Endodermal cell (in vitro differentiated cells): Measurements from ENCODE around the gene MAGOH. TPM values are rescaled to one million over a fixed set of nuclear protein-coding genes. Genes with fewer than 3 reads are reported as not detected.
"Not testable (repeated sequence)": the region's sequence is repeated elsewhere in the genome, so short reads cannot be mapped to it uniquely, and the experiment has no call there.

Source experiments
- DNase-seq: peaks from one replicate; pipeline ENCODE4 v3.0.0-alpha.2; 2017
- H3K27ac ChIP-seq: 2 replicates; pipeline ENCODE4 v1.5.1; 2013; ENCODE audit warnings: mild to moderate bottlenecking, low read depth, low read length, moderate library complexity
- H3K27me3 ChIP-seq: 2 replicates; pipeline ENCODE4 v1.6.1; 2013; ENCODE audit warnings: mild to moderate bottlenecking, low read length, moderate library complexity; ENCODE audit not compliant: insufficient read depth, control insufficient read depth, poor library complexity, severe bottlenecking
- H3K36me3 ChIP-seq: 2 replicates; pipeline ENCODE4 v1.7.0; 2013; ENCODE audit warnings: mild to moderate bottlenecking, low read length, moderate library complexity; ENCODE audit not compliant: control insufficient read depth, insufficient read depth
- H3K4me1 ChIP-seq: one replicate; pipeline ENCODE4 v1.7.0; 2013; ENCODE audit warnings: low read length; ENCODE audit not compliant: control insufficient read depth, insufficient read depth
- H3K4me3 ChIP-seq: 2 replicates; pipeline ENCODE4 v1.5.1; 2013; ENCODE audit warnings: mild to moderate bottlenecking, low read length, moderate library complexity
- H3K9ac ChIP-seq: 2 replicates; pipeline ENCODE4 v1.6.1; 2013; ENCODE audit warnings: mild to moderate bottlenecking, low read length, moderate library complexity; ENCODE audit not compliant: poor library complexity, severe bottlenecking; ENCODE audit errors: extremely low read depth
- H3K9me3 ChIP-seq: 2 replicates; pipeline ENCODE4 v1.6.1; 2013; ENCODE audit warnings: mild to moderate bottlenecking, low read length, moderate library complexity; ENCODE audit not compliant: control insufficient read depth
- H3K27ac Mint-ChIP-seq: 2 replicates; pipeline ENCODE4 v1.8.0; 2020; ENCODE audit warnings: mixed read lengths
- H3K27me3 Mint-ChIP-seq: 2 replicates; pipeline ENCODE4 v1.8.0; 2021; ENCODE audit warnings: mild to moderate bottlenecking, mixed read lengths; ENCODE audit not compliant: insufficient read depth
- H3K36me3 Mint-ChIP-seq: 2 replicates; pipeline ENCODE4 v1.8.0; 2020; ENCODE audit warnings: low read depth, mixed read lengths
- H3K4me1 Mint-ChIP-seq: 2 replicates; pipeline ENCODE4 v1.8.0; 2020; ENCODE audit warnings: mixed read lengths
- H3K4me3 Mint-ChIP-seq: 2 replicates; pipeline ENCODE4 v1.8.0; 2020; ENCODE audit warnings: mild to moderate bottlenecking, moderate library complexity, mixed read lengths
- H3K9me3 Mint-ChIP-seq: 2 replicates; pipeline ENCODE4 v1.8.0; 2020; ENCODE audit warnings: mild to moderate bottlenecking, mixed read lengths
- WGBS, 2 experiments: methylation state at CpG; one replicate each; pipeline versions ENCODE4 v1.1.5 to v1.1.7; 2013; ENCODE audit warnings: missing lambda C conversion rate in 2 of 2, mixed read lengths in 1 of 2; ENCODE audit not compliant: insufficient coverage in 1 of 2, insufficient read length in 1 of 2; 5-methylcytosine and 5-hydroxymethylcytosine counted together
- total RNA-seq, 2 donors: library from RNA; stranded (reverse); fragmentation: NEBNext Ultra II Directional in 1 of 2; extraction: Animal tissue kit (Norgen Biotek cat#: 25700) in 1 of 2; gene quantifications; 2 replicates in 1 of 2; 3 replicates in 1 of 2; pipeline ENCODE4 v1.2.1, GENCODE V29; 2021
- TF ChIP-seq, protein P1 (sequence below): fragments of 200-600 bp; sonication (generic); conservative IDR thresholded peaks from 2 replicates; pipeline ENCODE4 v1.5.0; 2021; ENCODE audit warnings: antibody characterized with exemption, mild to moderate bottlenecking

The MAGOH gene
- total RNA-seq, 2 donors from 2014 or later, result 59.1 to 74.7 TPM

DNA sequence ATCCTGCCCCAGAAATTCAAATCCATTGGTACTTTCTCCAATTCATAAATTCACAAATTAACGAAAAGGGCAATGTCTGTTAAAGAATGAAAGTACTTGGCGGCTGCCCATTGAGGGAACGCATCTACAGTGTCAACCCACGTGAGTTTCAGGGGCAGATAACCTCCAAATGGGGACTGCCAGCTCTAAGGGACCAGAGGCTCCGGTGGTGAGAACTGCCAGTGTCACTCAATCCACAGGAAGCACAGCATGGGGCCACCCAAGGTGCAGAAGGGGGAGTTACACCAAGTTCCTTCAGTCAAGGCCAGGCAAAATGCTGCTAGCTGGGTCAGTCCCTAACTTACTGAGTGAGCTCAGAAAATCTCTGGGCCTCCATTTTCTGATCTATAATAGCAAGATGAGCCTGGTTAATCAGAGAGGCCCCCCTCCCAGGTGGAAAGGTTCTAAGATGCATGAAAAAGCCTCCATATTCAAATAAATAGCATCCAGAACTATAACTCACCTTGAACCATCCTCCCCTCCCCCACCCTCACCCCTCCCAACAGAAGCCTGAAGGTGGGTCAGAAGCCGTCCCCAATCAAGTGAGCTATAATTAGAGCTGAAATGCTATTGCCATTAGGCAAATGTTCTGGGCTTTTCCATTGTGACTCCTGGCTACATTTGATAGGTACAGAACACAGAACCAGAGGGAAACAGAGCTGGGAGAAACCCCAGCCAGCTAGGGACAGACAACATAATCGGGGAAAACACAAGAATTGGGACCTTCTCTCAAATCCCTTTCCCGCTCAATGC is 47.8 kb upstream of the MAGOH start:
- TF ChIP-seq, protein P1, sequence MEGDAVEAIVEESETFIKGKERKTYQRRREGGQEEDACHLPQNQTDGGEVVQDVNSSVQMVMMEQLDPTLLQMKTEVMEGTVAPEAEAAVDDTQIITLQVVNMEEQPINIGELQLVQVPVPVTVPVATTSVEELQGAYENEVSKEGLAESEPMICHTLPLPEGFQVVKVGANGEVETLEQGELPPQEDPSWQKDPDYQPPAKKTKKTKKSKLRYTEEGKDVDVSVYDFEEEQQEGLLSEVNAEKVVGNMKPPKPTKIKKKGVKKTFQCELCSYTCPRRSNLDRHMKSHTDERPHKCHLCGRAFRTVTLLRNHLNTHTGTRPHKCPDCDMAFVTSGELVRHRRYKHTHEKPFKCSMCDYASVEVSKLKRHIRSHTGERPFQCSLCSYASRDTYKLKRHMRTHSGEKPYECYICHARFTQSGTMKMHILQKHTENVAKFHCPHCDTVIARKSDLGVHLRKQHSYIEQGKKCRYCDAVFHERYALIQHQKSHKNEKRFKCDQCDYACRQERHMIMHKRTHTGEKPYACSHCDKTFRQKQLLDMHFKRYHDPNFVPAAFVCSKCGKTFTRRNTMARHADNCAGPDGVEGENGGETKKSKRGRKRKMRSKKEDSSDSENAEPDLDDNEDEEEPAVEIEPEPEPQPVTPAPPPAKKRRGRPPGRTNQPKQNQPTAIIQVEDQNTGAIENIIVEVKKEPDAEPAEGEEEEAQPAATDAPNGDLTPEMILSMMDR, result no peak
- no peaks in the 10 kb centered on the region for H3K27me3 Mint-ChIP-seq
- DNase-seq, result peak; percentile 82
- no peaks in the 10 kb centered on the region for H3K9me3 Mint-ChIP-seq
- Histone ChIP-seq H3K4me3 (no peak overlapping the region), H3K27ac (no peak overlapping the region), H3K9ac (no peak overlapping the region), H3K27me3 (no peaks in the 10 kb centered on the region), H3K36me3 (peaks cover 8% of the 10 kb centered on the region), H3K4me1 (peaks cover 28% of the 10 kb centered on the region), H3K9me3 (no peaks in the 10 kb centered on the region)
- peaks cover 49% of the 10 kb centered on the region for H3K4me1 Mint-ChIP-seq
- peaks cover 30% of the 10 kb centered on the region for H3K36me3 Mint-ChIP-seq
- no peak overlapping the region for H3K4me3 Mint-ChIP-seq
- peak overlapping the region; percentile 70 for H3K27ac Mint-ChIP-seq
- 85 to 87% methylated on average over 7 to 8 of the region's 8 CpGs for WGBS, 2 experiments

- Histone ChIP-seq H3K9ac (no peak overlapping the region), H3K27ac (no peak overlapping the region), H3K4me1 (peaks cover 24% of the 10 kb centered on the region), H3K36me3 (peaks cover 8% of the 10 kb centered on the region), H3K4me3 (no peak overlapping the region), H3K9me3 (no peaks in the 10 kb centered on the region), H3K27me3 (no peaks in the 10 kb centered on the region)
- 77 to 94% methylated on average over 4 to 5 of the region's 5 CpGs for WGBS, 2 experiments
- no peaks in the 10 kb centered on the region for H3K27me3 Mint-ChIP-seq
- H3K4me3 Mint-ChIP-seq, result no peak overlapping the region
- H3K27ac Mint-ChIP-seq, result no peak overlapping the region
- no peaks in the 10 kb centered on the region for H3K9me3 Mint-ChIP-seq
- TF ChIP-seq, protein P1, result no peak
- H3K4me1 Mint-ChIP-seq, result peaks cover 45% of the 10 kb centered on the region
- no peak for DNase-seq
- H3K36me3 Mint-ChIP-seq, result peaks cover 36% of the 10 kb centered on the region
These were observed 47.2 kb upstream of the MAGOH start for GRCh38 chr1:53285546-53285945.

GRCh38 chr1:53284224-53285020 is 46.1 kb upstream of the MAGOH start:
- WGBS, 2 experiments, result 94 to 100% methylated on average over 1 to 7 of the region's 8 CpGs
- H3K9ac ChIP-seq, result no peak overlapping the region
- H3K36me3 Mint-ChIP-seq, result peaks cover 45% of the 10 kb centered on the region

GRCh38 chr1:53283156-53283555 is 44.8 kb upstream of the MAGOH start:
- H3K4me3 ChIP-seq, H3K27ac ChIP-seq, DNase-seq, H3K4me1 ChIP-seq, H3K27ac Mint-ChIP-seq, H3K9me3 ChIP-seq, H3K9me3 Mint-ChIP-seq, H3K4me3 Mint-ChIP-seq, H3K27me3 Mint-ChIP-seq, H3K9ac ChIP-seq, H3K27me3 ChIP-seq: not testable (repeated sequence)
- Mint-ChIP-seq H3K36me3 (peaks cover 48% of the 10 kb centered on the region), H3K4me1 (peaks cover 21% of the 10 kb centered on the region)
- 98 to 100% methylated on average over 4 to 9 of the region's 12 CpGs for WGBS, 2 experiments
- H3K36me3 ChIP-seq, result peaks cover 14% of the 10 kb centered on the region

More at GRCh38 chr1:53284224-53285020, 46.1 kb upstream of the MAGOH start:
- H3K36me3 ChIP-seq, result peaks cover 10% of the 10 kb centered on the region
- H3K4me3 ChIP-seq, result no peak overlapping the region
- H3K4me1 Mint-ChIP-seq, result peaks cover 34% of the 10 kb centered on the region
- H3K4me1 ChIP-seq, result peaks cover 17% of the 10 kb centered on the region
- no peak for DNase-seq
- H3K27ac ChIP-seq, result no peak overlapping the region
- no peaks in the 10 kb centered on the region for H3K27me3 ChIP-seq
- no peaks in the 10 kb centered on the region for H3K9me3 ChIP-seq
- TF ChIP-seq, protein P1, result no peak
- no peaks in the 10 kb centered on the region for H3K27me3 Mint-ChIP-seq
- H3K9me3 Mint-ChIP-seq, result no peaks in the 10 kb centered on the region
- no peak overlapping the region for H3K4me3 Mint-ChIP-seq
- H3K27ac Mint-ChIP-seq, result no peak overlapping the region
